Suprapubic skin (tissue), 4 donors: Measurements from ENCODE around the gene FLT1.

ENCODE experiments used
- CTCF ChIP-seq, 2 donors: fragments of 200-600 bp in 1 of 2; fragments of 450-650 bp in 1 of 2; sonication (generic) in 1 of 2; IDR thresholded peaks; one replicate each; pipeline ENCODE4 v1.5.1; 2016 to 2019; ENCODE audit warnings: antibody characterized with exemption in 2 of 2, mild to moderate bottlenecking in 1 of 2, moderate library complexity in 1 of 2
- EP300 ChIP-seq: sonication (generic); formaldehyde crosslinking; IDR thresholded peaks from one replicate; pipeline ENCODE4 v1.6.1; 2017; ENCODE audit warnings: antibody characterized with exemption
- POLR2A ChIP-seq, 2 donors: fragments of 450-650 bp; IDR thresholded peaks; one replicate each; pipeline ENCODE4 v1.6.1; 2017; ENCODE audit warnings: antibody characterized with exemption in 2 of 2, mild to moderate bottlenecking in 2 of 2, moderate library complexity in 2 of 2
- POLR2AphosphoS5 ChIP-seq, 3 donors: sonication (generic); formaldehyde crosslinking; IDR thresholded peaks; one replicate each; pipeline ENCODE4 v1.6.1; 2017; ENCODE audit warnings: antibody characterized with exemption in 3 of 3

GRCh38 chr13:28448651-28449358 lies 46.1 kb downstream of the FLT1 start:
- TF ChIP-seq CTCF (IDR thresholded peaks at IDR 0.05) (no peak), EP300 (no peak), POLR2A (IDR thresholded peaks at IDR 0.05) (no peak), POLR2AphosphoS5 (IDR thresholded peaks at IDR 0.05) (no peak)
